PC-3 (cell line): ENCODE data around the gene PPM1G. TPM values are rescaled to one million over a fixed set of nuclear protein-coding genes. Genes with fewer than 3 reads are reported as not detected.

ENCODE experiments used
- ATAC-seq: fragments of 200-7000 bp; cut with Tn5 transposase; 2 replicates; pipeline ENCODE4 v1.9.1; 2020; ENCODE audit warnings: mild to moderate bottlenecking, moderate library complexity
- BruUV-seq: library from RNA; stranded (reverse); fragments of 400-500 nt; replicated peaks from 2 replicates; lab custom pipeline; 2021; lab: Mats Ljungman, UMichigan
- CTCF ChIA-PET: fragments of 300-600 bp; sonication (Branson Sonifier 250); formaldehyde crosslinking; loops from one replicate; lab custom pipeline; 2022; ENCODE audit warnings: antibody characterized with exemption; lab: Charles Lee
- POLR2A ChIA-PET: fragments of 300-600 bp; sonication (Branson Sonifier 250); formaldehyde crosslinking; loops from one replicate; lab custom pipeline; 2022; ENCODE audit warnings: antibody characterized with exemption; ENCODE audit not compliant: unreplicated experiment; lab: Charles Lee
- DNase-seq: peaks from one replicate; pipeline ENCODE4 v3.0.0-alpha.2; 2015
- H2AFZ ChIP-seq: fragments of 300-600 bp; sonication (generic); 2 replicates; pipeline ENCODE4 v1.6.0; 2016; ENCODE audit warnings: antibody characterized with exemption, low read length
- H3F3A ChIP-seq: fragments of 300-600 bp; sonication (generic); one replicate; pipeline ENCODE4 v1.6.0; 2017; ENCODE audit warnings: antibody characterized with exemption, low read length, control low read depth, mild to moderate bottlenecking; ENCODE audit not compliant: unreplicated experiment
- H3K27ac ChIP-seq: fragments of 300-600 bp; sonication (generic); 2 replicates; pipeline ENCODE4 v1.5.1; 2016; ENCODE audit warnings: mild to moderate bottlenecking, low read length
- H3K27me3 ChIP-seq: fragments of 300-600 bp; sonication (generic); 2 replicates; pipeline ENCODE4 v1.6.1; 2016; ENCODE audit warnings: low read length, mixed read lengths
- H3K36me3 ChIP-seq: fragments of 300-600 bp; sonication (generic); 2 replicates; pipeline ENCODE4 v1.6.1; 2016; ENCODE audit warnings: low read depth, mixed run types, low read length, mixed read lengths
- H3K4me1 ChIP-seq: fragments of 300-600 bp; sonication (generic); 2 replicates; pipeline ENCODE4 v1.5.1; 2016; ENCODE audit warnings: low read length; ENCODE audit not compliant: insufficient read depth
- H3K4me2 ChIP-seq: fragments of 300-600 bp; sonication (generic); 2 replicates; pipeline ENCODE4 v1.6.0; 2016; ENCODE audit warnings: low read length
- H3K4me3 ChIP-seq: fragments of 300-600 bp; sonication (generic); 2 replicates; pipeline ENCODE4 v1.5.1; 2016; ENCODE audit warnings: mild to moderate bottlenecking, low read length, mixed read lengths
- H3K79me2 ChIP-seq: fragments of 300-600 bp; sonication (generic); 2 replicates; pipeline ENCODE4 v1.6.1; 2017; ENCODE audit warnings: low read length, mixed read lengths
- H3K9ac ChIP-seq: fragments of 300-600 bp; sonication (generic); 2 replicates; pipeline ENCODE4 v1.6.0; 2016; ENCODE audit warnings: mild to moderate bottlenecking, low read length
- H3K9me2 ChIP-seq: fragments of 300-600 bp; sonication (generic); replicated peaks from 2 replicates; pipeline ENCODE4 v1.6.1; 2016; ENCODE audit warnings: mixed run types, low read length, mixed read lengths
- H3K9me3 ChIP-seq: fragments of 300-600 bp; sonication (generic); 2 replicates; pipeline ENCODE4 v1.6.1; 2016; ENCODE audit warnings: low read length, mixed read lengths
- H4K20me1 ChIP-seq: fragments of 300-600 bp; sonication (generic); 2 replicates; pipeline ENCODE4 v1.6.1; 2016; ENCODE audit warnings: low read length, mixed read lengths
- CTCF ChIP-seq: fragments of 300-600 bp; sonication (generic); conservative IDR thresholded peaks from 2 replicates; pipeline ENCODE4 v1.5.1; 2017; ENCODE audit warnings: antibody characterized with exemption, low read depth, mild to moderate bottlenecking, low read length
- EZH2 ChIP-seq: fragments of 300-600 bp; sonication (generic); IDR thresholded peaks from one replicate; pipeline ENCODE4 v1.6.1; 2017; ENCODE audit warnings: antibody characterized with exemption, mild to moderate bottlenecking, low read length; ENCODE audit not compliant: unreplicated experiment
- EZH2phosphoT487 ChIP-seq: fragments of 300-600 bp; sonication (generic); IDR thresholded peaks from 2 replicates; pipeline ENCODE4 v1.6.1; 2018; ENCODE audit warnings: mild to moderate bottlenecking, antibody characterized with exemption, low read length, borderline replicate concordance
- intact Hi-C: fragments of 100-400 bp; cut with micrococcal nuclease; formaldehyde crosslinking; loops from 2 replicates; pipeline ENCODE4 v1.9.0; 2023
- total RNA-seq: library from RNA; depleted of rRNA; stranded (reverse); fragments of >200 nt; gene quantifications from 2 replicates; pipeline ENCODE4 v1.2.3, GENCODE V29; 2014

Gene PPM1G
- total RNA-seq, 1 experiment from 2014 or later, result 122 TPM

GRCh38 chr2:27393225-27393624 lies 16.2 kb downstream of the PPM1G start:
- Histone ChIP-seq H3K36me3 (peaks cover 7% of the 10 kb centered on the region; the same call in 1 of the 2 replicates), H2AFZ (no peak overlapping the region), H4K20me1 (peaks cover 11% of the 10 kb centered on the region; the same call in 1 of the 2 replicates), H3K9ac (no peak overlapping the region), H3K9me2 (no peaks in the 10 kb centered on the region), H3K79me2 (peaks cover 97% of the 10 kb centered on the region), H3K4me1 (no peaks in the 10 kb centered on the region), H3F3A (no peaks in the 10 kb centered on the region), H3K27me3 (no peaks in the 10 kb centered on the region), H3K9me3 (no peaks in the 10 kb centered on the region), H3K4me3 (no peak overlapping the region), H3K4me2 (no peak overlapping the region), H3K27ac (no peak overlapping the region)
- TF ChIP-seq EZH2phosphoT487, result no peak
- TF ChIP-seq EZH2, result no peak
- TF ChIP-seq CTCF, result no peak
- ATAC-seq (no peak), DNase-seq (no peak)
- POLR2A ChIA-PET, result no interaction called here
- CTCF ChIA-PET, result no interaction called here
- intact Hi-C loops, result no loop called here
- BruUV-seq, result no TSS peak

DNA sequence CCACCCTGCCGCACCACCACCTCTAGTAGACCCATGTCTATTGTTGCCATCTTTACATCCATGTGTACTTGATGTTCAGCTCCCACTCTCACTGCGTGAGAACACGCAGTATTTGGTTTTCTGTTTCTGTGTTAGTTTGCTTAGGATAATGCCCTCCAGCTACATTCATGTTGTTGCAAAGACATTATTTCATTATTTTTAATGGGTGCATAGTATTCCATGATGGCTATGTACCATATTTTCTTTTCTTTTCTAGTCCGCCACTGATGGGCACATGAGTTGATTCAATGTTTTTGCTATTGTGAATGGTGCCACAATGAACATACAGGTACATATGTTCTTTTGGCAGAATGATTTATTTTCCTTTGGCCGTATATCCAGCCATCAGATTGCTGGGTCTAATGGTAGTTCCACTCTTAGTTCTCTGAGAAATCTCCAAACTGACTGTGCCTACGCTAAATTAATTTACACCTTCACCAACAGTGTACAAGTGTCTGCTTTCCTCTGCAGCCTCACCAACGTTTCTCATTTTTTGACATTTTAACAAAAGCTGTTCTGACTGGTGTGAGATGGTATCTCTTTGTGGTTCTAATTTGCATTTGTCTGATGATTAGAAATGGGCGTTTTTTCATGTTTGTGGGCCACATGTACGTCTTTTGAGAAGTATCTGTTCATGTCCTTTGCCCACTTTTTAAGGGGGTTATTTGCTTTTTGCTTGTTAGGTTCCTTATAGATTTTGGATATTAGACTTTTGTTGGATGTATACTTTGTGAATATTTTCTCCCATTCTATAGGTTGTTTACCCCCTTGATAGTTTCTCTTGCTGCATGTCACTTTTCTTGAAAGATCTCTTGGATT lies 18.3 kb downstream of the PPM1G start:
- TF ChIP-seq EZH2phosphoT487 (no peak), EZH2 (no peak), CTCF (no peak)
- BruUV-seq, result no TSS peak
- no peak for DNase-seq

More for the DNA sequence above, 18.3 kb downstream of the PPM1G start:
- intact Hi-C loops, result no loop called here
- Histone ChIP-seq H3K4me3 (no peak overlapping the region), H3K9ac (no peak overlapping the region), H3K27me3 (no peaks in the 10 kb centered on the region), H3K79me2 (peaks cover 81% of the 10 kb centered on the region), H3K27ac (no peak overlapping the region), H4K20me1 (peaks cover 11% of the 10 kb centered on the region; the same call in 1 of the 2 replicates), H3K4me2 (no peak overlapping the region), H2AFZ (no peak overlapping the region), H3K9me3 (no peaks in the 10 kb centered on the region), H3K4me1 (no peaks in the 10 kb centered on the region), H3K9me2 (no peaks in the 10 kb centered on the region), H3K36me3 (peaks cover 14% of the 10 kb centered on the region; the same call in 1 of the 2 replicates), H3F3A (no peaks in the 10 kb centered on the region)
- no peak for ATAC-seq
- CTCF ChIA-PET, result no interaction called here
- POLR2A ChIA-PET, result no interaction called here
